ENCODE results near the gene IFIT1B. TPM values are rescaled to one million over a fixed set of nuclear protein-coding genes. Genes with fewer than 3 reads are reported as not detected.

Gene IFIT1B
- total and polyA plus RNA-seq, 9 of the 15 experiments (the other 6 are each of a cell fraction or from before 2014, with no cell fraction given) = not detected

- Histone ChIP-seq H3K4me1 (replicated peaks in 1 of 2; ENCODE audit: control insufficient read depth in 2 of 2, insufficient read depth in 2 of 2, low read length in 2 of 2) (peaks cover 0 to 28% of the 10 kb centered on the region in 2 experiments; a peak in 2 of 5 replicates), H3K4me2 (ENCODE audit: insufficient read depth, low read length) (peak overlapping the region; percentile 32; the same call in 1 of the 2 replicates), H2AFZ (ENCODE audit: low read depth, low read length) (peak overlapping the region; percentile 85), H3K4me3 (no peak overlapping the region), H3K27me3 (ENCODE audit: control insufficient read depth in 2 of 2, insufficient read depth in 2 of 2, low read length in 2 of 2) (no peaks in the 10 kb centered on the region), H3K36me3 (ENCODE audit: control insufficient read depth, insufficient read depth, low read length) (no peaks in the 10 kb centered on the region), H3K9ac (ENCODE audit: insufficient read depth in 1 of 2, low read depth in 2 of 2, low read length in 2 of 2) (no peak overlapping the region), H3K79me2 (ENCODE audit: control insufficient read depth, insufficient read depth, low read length) (no peaks in the 10 kb centered on the region), H4K20me1 (replicated peaks; ENCODE audit: control insufficient read depth, insufficient read depth, low read length) (no peaks in the 10 kb centered on the region), H3K9me3 (replicated peaks; ENCODE audit: control insufficient read depth, insufficient read depth, low read depth, low read length) (no peaks in the 10 kb centered on the region), H3K27ac (ENCODE audit: extremely low read depth, low read depth, low read length) (no peak overlapping the region), H3K9me1 (ENCODE audit: control insufficient read depth, insufficient read depth, low read length) (no peaks in the 10 kb centered on the region)
- intact Hi-C loops (cut with micrococcal nuclease) = no loop called here
- in situ Hi-C loops (cut with MboI) = no loop called here
- FAIRE-seq (peak; percentile 71), DNase-seq (ENCODE audit: extremely low read depth in 1 of 4, low spot score in 3 of 4) (peak in 1 of 4 experiments; percentile 44), ATAC-seq (peak; percentile 56)
- no TSS peak for BruUV-seq (replicated peaks)
- WGBS (ENCODE audit: insufficient coverage, low coverage, missing lambda C conversion rate) = 0% methylated on average over 3 of the region's 3 CpGs
- ChIA-PET CTCF (ENCODE audit: low intra/inter-chr PET ratio) (no interaction called here), POLR2A (interaction anchor here (1.1 kb wide), 1 partner anchor 24 kb away, joined by 3 read pairs; no protein-coding TSS in a partner anchor)
- TF ChIP-seq, protein P1, sequence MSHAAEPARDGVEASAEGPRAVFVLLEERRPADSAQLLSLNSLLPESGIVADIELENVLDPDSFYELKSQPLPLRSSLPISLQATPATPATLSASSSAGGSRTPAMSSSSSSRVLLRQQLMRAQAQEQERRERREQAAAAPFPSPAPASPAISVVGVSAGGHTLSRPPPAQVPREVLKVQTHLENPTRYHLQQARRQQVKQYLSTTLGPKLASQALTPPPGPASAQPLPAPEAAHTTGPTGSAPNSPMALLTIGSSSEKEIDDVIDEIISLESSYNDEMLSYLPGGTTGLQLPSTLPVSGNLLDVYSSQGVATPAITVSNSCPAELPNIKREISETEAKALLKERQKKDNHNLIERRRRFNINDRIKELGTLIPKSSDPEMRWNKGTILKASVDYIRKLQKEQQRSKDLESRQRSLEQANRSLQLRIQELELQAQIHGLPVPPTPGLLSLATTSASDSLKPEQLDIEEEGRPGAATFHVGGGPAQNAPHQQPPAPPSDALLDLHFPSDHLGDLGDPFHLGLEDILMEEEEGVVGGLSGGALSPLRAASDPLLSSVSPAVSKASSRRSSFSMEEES (CRISPR knock-in tag; IDR thresholded peaks at IDR 0.05) = no peak
- TF ChIP-seq ZBTB11 (CRISPR knock-in tag; IDR thresholded peaks at IDR 0.05) (0 out of 6 replicates have a peak, but pooled peaks of 1 of the 3 experiments have one; percentile 28), E2F3 (CRISPR knock-in tag; IDR thresholded peaks at IDR 0.05) (no peak), CBX1 (IDR thresholded peaks at IDR 0.05; ENCODE audit: low read depth) (no peak), TCF3 (CRISPR knock-in tag; IDR thresholded peaks at IDR 0.05) (peak; percentile 63), SMAD1 (IDR thresholded peaks at IDR 0.05; ENCODE audit: low read depth, low read length, partially characterized antibody) (no peak), BMI1 (IDR thresholded peaks at IDR 0.05; ENCODE audit: low read length) (no peak), LCOR (CRISPR knock-in tag; IDR thresholded peaks at IDR 0.05) (no peak), NCOR1 (IDR thresholded peaks at IDR 0.05) (peak; percentile 25; the same call in 1 of the 2 replicates), MBD1 (CRISPR knock-in tag; IDR thresholded peaks at IDR 0.05) (no peak), MTA3 (IDR thresholded peaks at IDR 0.05; ENCODE audit: borderline replicate concordance) (no peak)
- TF ChIP-seq, protein P2, sequence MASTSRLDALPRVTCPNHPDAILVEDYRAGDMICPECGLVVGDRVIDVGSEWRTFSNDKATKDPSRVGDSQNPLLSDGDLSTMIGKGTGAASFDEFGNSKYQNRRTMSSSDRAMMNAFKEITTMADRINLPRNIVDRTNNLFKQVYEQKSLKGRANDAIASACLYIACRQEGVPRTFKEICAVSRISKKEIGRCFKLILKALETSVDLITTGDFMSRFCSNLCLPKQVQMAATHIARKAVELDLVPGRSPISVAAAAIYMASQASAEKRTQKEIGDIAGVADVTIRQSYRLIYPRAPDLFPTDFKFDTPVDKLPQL (IDR thresholded peaks at IDR 0.05; ENCODE audit: extremely low read depth, insufficient read length) = no peak
- TF ChIP-seq, protein P3, sequence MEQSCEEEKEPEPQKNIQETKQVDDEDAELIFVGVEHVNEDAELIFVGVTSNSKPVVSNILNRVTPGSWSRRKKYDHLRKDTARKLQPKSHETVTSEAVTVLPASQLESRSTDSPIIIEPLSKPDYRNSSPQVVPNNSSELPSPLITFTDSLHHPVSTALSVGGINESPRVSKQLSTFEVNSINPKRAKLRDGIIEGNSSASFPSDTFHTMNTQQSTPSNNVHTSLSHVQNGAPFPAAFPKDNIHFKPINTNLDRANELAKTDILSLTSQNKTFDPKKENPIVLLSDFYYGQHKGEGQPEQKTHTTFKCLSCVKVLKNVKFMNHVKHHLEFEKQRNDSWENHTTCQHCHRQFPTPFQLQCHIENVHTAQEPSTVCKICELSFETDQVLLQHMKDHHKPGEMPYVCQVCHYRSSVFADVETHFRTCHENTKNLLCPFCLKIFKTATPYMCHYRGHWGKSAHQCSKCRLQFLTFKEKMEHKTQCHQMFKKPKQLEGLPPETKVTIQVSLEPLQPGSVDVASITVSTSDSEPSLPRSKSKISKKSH (CRISPR knock-in tag; IDR thresholded peaks at IDR 0.05) = no peak
Observed at GRCh38 chr10:89371987-89372386, 5.9 kb upstream of the IFIT1B start.

Measured in K562 (cell line).